ENCODE measurements around the gene LIX1L.

LIX1L gene

GRCh38 chr1:145957443-145958319 lies at the start of gene LIX1L:
TSS of gene LIX1L (minus strand) at chr1:145958017. CDS start at chr1:145957927, 90 bp downstream.
- DNase-seq: peak; percentile 77 to 95

GRCh38 chr1:146001709-146002108 lies 43.9 kb upstream of the LIX1L start:
- no peak for DNase-seq

- DNase-seq: no peak
These were observed 41.7 kb upstream of the LIX1L start for GRCh38 chr1:145999321-146000024.

- DNase-seq: peak in 1 of 2 donors; percentile 26
These were observed 39.9 kb upstream of the LIX1L start for GRCh38 chr1:145997718-145998023.

- peak in 1 of 2 donors; percentile 57 for DNase-seq
These were observed 39.4 kb upstream of the LIX1L start for GRCh38 chr1:145997016-145997717.

- peak; percentile 72 to 94 for DNase-seq
These were observed 38.7 kb upstream of the LIX1L start, which contains the start of gene TXNIP for GRCh38 chr1:145996433-145997015. TSS of gene TXNIP (minus strand) at chr1:145996579. CDS start at chr1:145996266, 313 bp downstream.

- DNase-seq: no peak
These were observed 38.2 kb upstream of the LIX1L start for GRCh38 chr1:145995964-145996432.

GRCh38 chr1:145995148-145995881 lies 37.5 kb upstream of the LIX1L start:
- no peak for DNase-seq

GRCh38 chr1:145994391-145995120 lies 36.7 kb upstream of the LIX1L start:
- DNase-seq: no peak

GRCh38 chr1:145993618-145994390 lies 36.0 kb upstream of the LIX1L start:
- DNase-seq: no peak

- no peak for DNase-seq
These were observed 35.3 kb upstream of the LIX1L start for GRCh38 chr1:145992958-145993617.

GRCh38 chr1:145992502-145992936 lies 34.7 kb upstream of the LIX1L start:
- DNase-seq: no peak

- DNase-seq: no peak
These were observed 34.1 kb upstream of the LIX1L start for GRCh38 chr1:145991735-145992412.

GRCh38 chr1:145990249-145990855 lies 32.5 kb upstream of the LIX1L start:
- DNase-seq: no peak

- no peak for DNase-seq
These were observed 31.0 kb upstream of the LIX1L start for GRCh38 chr1:145988773-145989172.

GRCh38 chr1:145987926-145988325 lies 30.1 kb upstream of the LIX1L start:
- no peak for DNase-seq

GRCh38 chr1:145986551-145986950 lies 28.7 kb upstream of the LIX1L start:
- no peak for DNase-seq

GRCh38 chr1:145985502-145986439 lies 28.0 kb upstream of the LIX1L start:
- DNase-seq: peak; percentile 55 to 73
